Kidney (tissue), 14 donors: Measurements from ENCODE around the gene BAZ2B. TPM values are rescaled to one million over a fixed set of nuclear protein-coding genes. Genes with fewer than 3 reads are reported as not detected.

ENCODE experiments used
- DNase-seq, 5 donors: peaks; one replicate each; pipeline ENCODE4 v3.0.0-alpha.2; 2013 to 2020
- FAIRE-seq: peaks from 2 replicates; lab custom pipeline; 2012; peaks lifted over from hg19 to GRCh38; lab: Jason Lieb, UNC
- H3K27ac ChIP-seq, 2 donors: one replicate each; pipeline ENCODE4 v1.7.0; 2013; ENCODE audit warnings: low read depth in 2 of 2, low read length in 2 of 2, inconsistent platforms in 1 of 2
- H3K27me3 ChIP-seq: one replicate; pipeline ENCODE4 v1.7.1; 2013; ENCODE audit warnings: low read length, inconsistent platforms; ENCODE audit not compliant: control insufficient read depth, insufficient read depth
- H3K36me3 ChIP-seq, 3 donors: one replicate each; pipeline versions ENCODE4 v1.7.0 to v1.7.1; 2013; ENCODE audit warnings: low read length in 3 of 3, control low read depth in 1 of 3, inconsistent platforms in 1 of 3; ENCODE audit not compliant: insufficient read depth in 3 of 3, control insufficient read depth in 2 of 3
- H3K4me1 ChIP-seq, 3 donors: one replicate each; pipeline versions ENCODE4 v1.7.0 to v1.7.1; 2013; ENCODE audit warnings: low read length in 3 of 3, inconsistent platforms in 1 of 3, low read depth in 1 of 3; ENCODE audit not compliant: control insufficient read depth in 2 of 3, insufficient read depth in 2 of 3
- H3K4me3 ChIP-seq, 3 donors: one replicate each; pipeline versions ENCODE4 v1.7.0 to v1.8.1; 2013; ENCODE audit warnings: low read length in 3 of 3, control low read depth in 1 of 3, inconsistent platforms in 1 of 3
- H3K9ac ChIP-seq, 3 donors: one replicate each; pipeline versions ENCODE4 v1.7.0 to v1.7.1; 2013; ENCODE audit warnings: low read length in 3 of 3, control low read depth in 1 of 3, inconsistent platforms in 1 of 3
- H3K9me3 ChIP-seq, 3 donors: one replicate each; pipeline versions ENCODE4 v1.7.0 to v1.7.1; 2013; ENCODE audit warnings: low read length in 3 of 3, control low read depth in 1 of 3, inconsistent platforms in 1 of 3; ENCODE audit not compliant: control insufficient read depth in 2 of 3, insufficient read depth in 1 of 3
- intact Hi-C: fragments of 100-400 bp; cut with DNase I; formaldehyde crosslinking; loops from one replicate; pipeline ENCODE4 v1.11.1; 2022
- polyA plus RNA-seq: library from polyadenylated mRNA; stranded (reverse); fragments of 350-450 nt; fragmentation: Illumina TruSeq; extraction: RNeasy Lipid Tissue Mini Kit (QIAGEN cat#74804); gene quantifications from one replicate; pipeline ENCODE4 v1.2.3, GENCODE V29; 2014; ENCODE audit warnings: low read depth, low replicate concordance; ENCODE audit not compliant: insufficient read depth
- total RNA-seq: library from RNA; stranded (reverse); fragmentation: NEBNext Ultra II Directional; extraction: Animal tissue kit (Norgen Biotek cat#: 25700); gene quantifications from one replicate; pipeline ENCODE4 v1.2.1, GENCODE V29; 2021
- TF ChIP-seq, protein P1 (sequence below): IDR thresholded peaks from 3 replicates; pipeline ENCODE4 v1.5.1; 2012; ENCODE audit warnings: mild to moderate bottlenecking, moderate library complexity, borderline replicate concordance; ENCODE audit not compliant: insufficient read depth; ENCODE audit errors: extremely low read depth
- donor health status: control.
- donor health status: control.
- donor health status: control.
- donor health status: control.
- donor health status: control.
- donor health status: DM: yes; HTN: yes; CAD: no.
- donor health status: Normal renal cell carcinoma (clear cell type).

Gene BAZ2B
- total and polyA plus RNA-seq, 2 donors from 2014 or later, result 5.1 to 87.3 TPM

DNA sequence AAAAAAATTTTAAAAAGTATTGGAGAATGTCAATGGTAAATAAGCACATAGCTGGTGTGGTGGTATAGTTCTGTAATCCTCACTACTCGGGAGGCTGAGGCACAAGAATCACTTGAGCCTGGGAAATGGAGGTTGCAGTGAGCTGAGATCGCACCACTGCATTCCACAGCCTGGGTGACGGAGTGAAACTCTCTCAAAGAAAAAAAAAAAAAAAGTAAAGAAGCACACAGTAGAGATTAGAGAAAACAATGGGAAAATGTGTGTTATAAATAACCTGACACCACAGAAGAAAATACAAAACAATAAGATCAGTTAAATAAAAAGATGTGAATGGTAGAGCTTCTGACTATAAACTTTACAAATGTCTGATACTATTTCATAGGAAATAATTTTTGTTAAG, 166.2 kb downstream of the BAZ2B start:
- H3K9me3 ChIP-seq, result no peaks in the 10 kb centered on the region
- no peaks in the 10 kb centered on the region for H3K4me1 ChIP-seq
- FAIRE-seq (no peak), DNase-seq (no peak)
- H3K27me3 ChIP-seq, result no peaks in the 10 kb centered on the region
- peaks cover 0 to 15% (median 9%) of the 10 kb centered on the region in 3 donors for H3K36me3 ChIP-seq
- TF ChIP-seq, protein P1, sequence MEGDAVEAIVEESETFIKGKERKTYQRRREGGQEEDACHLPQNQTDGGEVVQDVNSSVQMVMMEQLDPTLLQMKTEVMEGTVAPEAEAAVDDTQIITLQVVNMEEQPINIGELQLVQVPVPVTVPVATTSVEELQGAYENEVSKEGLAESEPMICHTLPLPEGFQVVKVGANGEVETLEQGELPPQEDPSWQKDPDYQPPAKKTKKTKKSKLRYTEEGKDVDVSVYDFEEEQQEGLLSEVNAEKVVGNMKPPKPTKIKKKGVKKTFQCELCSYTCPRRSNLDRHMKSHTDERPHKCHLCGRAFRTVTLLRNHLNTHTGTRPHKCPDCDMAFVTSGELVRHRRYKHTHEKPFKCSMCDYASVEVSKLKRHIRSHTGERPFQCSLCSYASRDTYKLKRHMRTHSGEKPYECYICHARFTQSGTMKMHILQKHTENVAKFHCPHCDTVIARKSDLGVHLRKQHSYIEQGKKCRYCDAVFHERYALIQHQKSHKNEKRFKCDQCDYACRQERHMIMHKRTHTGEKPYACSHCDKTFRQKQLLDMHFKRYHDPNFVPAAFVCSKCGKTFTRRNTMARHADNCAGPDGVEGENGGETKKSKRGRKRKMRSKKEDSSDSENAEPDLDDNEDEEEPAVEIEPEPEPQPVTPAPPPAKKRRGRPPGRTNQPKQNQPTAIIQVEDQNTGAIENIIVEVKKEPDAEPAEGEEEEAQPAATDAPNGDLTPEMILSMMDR, result no peak
- no peak overlapping the region for H3K27ac ChIP-seq
- no peak overlapping the region for H3K9ac ChIP-seq
- intact Hi-C loops, result no loop called here
- H3K4me3 ChIP-seq, result no peak overlapping the region

DNA sequence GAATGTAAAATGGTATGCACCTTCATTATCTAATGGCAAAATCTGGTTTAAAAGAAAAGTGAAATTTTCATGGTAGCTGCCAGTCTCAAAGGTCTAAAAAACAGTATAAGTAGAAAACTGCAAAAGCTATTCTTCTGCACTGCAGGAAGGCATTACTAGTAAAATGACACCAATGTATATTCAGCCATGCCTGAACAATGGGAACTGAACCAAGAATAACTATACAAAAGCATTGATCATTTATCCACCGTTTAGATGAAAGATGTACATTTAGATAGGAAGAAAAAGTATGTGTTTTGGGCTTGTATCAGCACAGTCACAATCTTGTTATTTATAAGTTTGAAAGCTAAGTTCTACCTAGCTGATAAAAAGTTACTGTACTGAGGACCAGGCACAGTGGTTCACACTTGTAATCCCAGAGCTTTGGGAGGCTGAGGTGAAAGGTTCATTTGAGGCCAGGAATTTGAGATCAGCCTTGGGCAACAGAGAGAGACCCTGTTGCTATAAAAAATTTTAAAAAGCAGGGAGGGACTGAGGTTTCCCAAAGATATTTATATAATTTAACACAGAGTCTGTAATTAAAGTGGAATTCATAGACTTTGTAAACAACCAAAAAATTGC, 166.7 kb downstream of the BAZ2B start:
- TF ChIP-seq, protein P1, result no peak
- H3K36me3 ChIP-seq, result peaks cover 1 to 20% (median 10%) of the 10 kb centered on the region in 3 donors
- FAIRE-seq (no peak), DNase-seq (peak in 2 of 5 donors; percentile 16 to 35)
- intact Hi-C loops, result no loop called here
- no peak overlapping the region for H3K27ac ChIP-seq
- no peaks in the 10 kb centered on the region for H3K9me3 ChIP-seq
- H3K4me3 ChIP-seq, result no peak overlapping the region
- no peak overlapping the region for H3K9ac ChIP-seq
- H3K27me3 ChIP-seq, result no peaks in the 10 kb centered on the region
- no peaks in the 10 kb centered on the region for H3K4me1 ChIP-seq

DNA sequence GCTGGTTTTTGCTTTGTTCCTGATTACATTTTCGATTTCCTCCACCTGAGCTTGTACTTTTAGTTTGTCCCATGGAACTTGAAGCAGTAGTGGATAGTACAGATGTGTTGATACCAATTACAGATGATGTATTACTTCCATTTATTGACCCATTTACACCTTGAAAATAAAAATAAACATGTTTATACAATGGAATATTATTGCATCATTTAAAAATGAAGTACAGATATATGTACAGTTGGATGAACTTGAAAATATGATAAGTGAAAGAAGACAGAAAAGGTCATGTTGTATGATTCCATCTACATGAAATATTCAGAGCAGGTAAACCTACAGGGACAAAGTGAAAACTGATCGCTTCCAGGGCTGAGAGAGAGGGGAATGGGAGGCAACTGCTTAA, 169.5 kb downstream of the BAZ2B start:
- H3K9ac ChIP-seq, result no peak overlapping the region
- FAIRE-seq (no peak), DNase-seq (no peak)
- intact Hi-C loops, result no loop called here
- no peaks in the 10 kb centered on the region for H3K4me1 ChIP-seq
- H3K27me3 ChIP-seq, result no peaks in the 10 kb centered on the region
- H3K36me3 ChIP-seq, result peaks cover 4 to 35% (median 19%) of the 10 kb centered on the region in 3 donors
- TF ChIP-seq, protein P1, result no peak
- H3K27ac ChIP-seq, result no peak overlapping the region
- H3K4me3 ChIP-seq, result no peak overlapping the region
- H3K9me3 ChIP-seq, result no peaks in the 10 kb centered on the region
